Glutamatergic neuron (in vitro differentiated cells): ENCODE measurements around the gene FCAR. TPM values are rescaled to one million over a fixed set of nuclear protein-coding genes. Genes with fewer than 3 reads are reported as not detected.
"Not testable (repeated sequence)": the region's sequence is repeated elsewhere in the genome, so short reads cannot be mapped to it uniquely, and the experiment has no call there.

Source experiments
- DNase-seq: peaks from one replicate; pipeline ENCODE4 v3.0.0; 2022
- H3K27ac Mint-ChIP-seq: one replicate; pipeline ENCODE4 v1.8.0; 2020; ENCODE audit warnings: mild to moderate bottlenecking, mixed read lengths, inconsistent platforms; ENCODE audit not compliant: unreplicated experiment
- H3K27me3 Mint-ChIP-seq: one replicate; pipeline ENCODE4 v1.8.0; 2020; ENCODE audit warnings: mild to moderate bottlenecking, moderate library complexity, mixed read lengths, inconsistent platforms; ENCODE audit not compliant: unreplicated experiment
- H3K36me3 Mint-ChIP-seq: one replicate; pipeline ENCODE4 v1.8.0; 2020; ENCODE audit warnings: mild to moderate bottlenecking, mixed read lengths, inconsistent platforms; ENCODE audit not compliant: unreplicated experiment
- H3K4me1 Mint-ChIP-seq: one replicate; pipeline ENCODE4 v1.8.0; 2020; ENCODE audit warnings: mild to moderate bottlenecking, low read depth, mixed read lengths, inconsistent platforms; ENCODE audit not compliant: unreplicated experiment
- H3K4me3 Mint-ChIP-seq: one replicate; pipeline ENCODE4 v1.8.0; 2020; ENCODE audit warnings: mild to moderate bottlenecking, mixed read lengths, inconsistent platforms; ENCODE audit not compliant: unreplicated experiment
- H3K9me3 Mint-ChIP-seq: one replicate; pipeline ENCODE4 v1.8.0; 2020; ENCODE audit warnings: mild to moderate bottlenecking, moderate library complexity, mixed read lengths, inconsistent platforms; ENCODE audit not compliant: unreplicated experiment
- total RNA-seq: library from RNA; stranded (reverse); fragmentation: NEBNext Ultra II Directional; extraction: Animal tissue kit (Norgen Biotek cat#: 25700); gene quantifications from one replicate; pipeline ENCODE4 v1.2.1, GENCODE V29; 2021; ENCODE audit not compliant: unreplicated experiment
- TF ChIP-seq, protein P1 (sequence below): fragments of 200-600 bp; sonication (generic); IDR thresholded peaks from one replicate; pipeline ENCODE4 v1.5.0; 2021; ENCODE audit not compliant: partially characterized antibody, unreplicated experiment

Gene FCAR
- total RNA-seq, 1 donor from 2014 or later: not detected

DNA sequence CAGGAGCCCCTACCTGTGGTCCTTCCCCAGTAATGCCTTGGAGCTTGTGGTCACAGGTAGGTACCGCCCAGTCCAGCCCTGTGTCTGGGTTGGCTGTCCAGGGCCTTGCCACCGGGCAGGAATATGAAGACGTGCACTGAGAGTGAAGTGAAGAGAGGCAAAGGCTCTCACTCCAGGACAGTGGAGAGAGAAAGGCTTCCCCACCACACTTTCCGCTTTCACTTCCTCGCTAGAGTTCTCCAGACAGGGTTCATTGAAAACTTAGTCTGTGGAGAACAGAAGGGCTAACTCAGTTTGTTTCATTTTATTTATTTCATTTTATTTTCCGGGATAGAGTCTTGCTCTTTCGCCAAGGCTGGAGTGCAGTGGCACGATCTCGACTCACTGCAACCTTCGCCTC is 14.2 kb downstream of the FCAR start:
- H3K27ac Mint-ChIP-seq: no peak overlapping the region
- TF ChIP-seq, protein P1, sequence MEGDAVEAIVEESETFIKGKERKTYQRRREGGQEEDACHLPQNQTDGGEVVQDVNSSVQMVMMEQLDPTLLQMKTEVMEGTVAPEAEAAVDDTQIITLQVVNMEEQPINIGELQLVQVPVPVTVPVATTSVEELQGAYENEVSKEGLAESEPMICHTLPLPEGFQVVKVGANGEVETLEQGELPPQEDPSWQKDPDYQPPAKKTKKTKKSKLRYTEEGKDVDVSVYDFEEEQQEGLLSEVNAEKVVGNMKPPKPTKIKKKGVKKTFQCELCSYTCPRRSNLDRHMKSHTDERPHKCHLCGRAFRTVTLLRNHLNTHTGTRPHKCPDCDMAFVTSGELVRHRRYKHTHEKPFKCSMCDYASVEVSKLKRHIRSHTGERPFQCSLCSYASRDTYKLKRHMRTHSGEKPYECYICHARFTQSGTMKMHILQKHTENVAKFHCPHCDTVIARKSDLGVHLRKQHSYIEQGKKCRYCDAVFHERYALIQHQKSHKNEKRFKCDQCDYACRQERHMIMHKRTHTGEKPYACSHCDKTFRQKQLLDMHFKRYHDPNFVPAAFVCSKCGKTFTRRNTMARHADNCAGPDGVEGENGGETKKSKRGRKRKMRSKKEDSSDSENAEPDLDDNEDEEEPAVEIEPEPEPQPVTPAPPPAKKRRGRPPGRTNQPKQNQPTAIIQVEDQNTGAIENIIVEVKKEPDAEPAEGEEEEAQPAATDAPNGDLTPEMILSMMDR: no peak
- H3K27me3 Mint-ChIP-seq: no peaks in the 10 kb centered on the region
- DNase-seq: no peak
- H3K9me3 Mint-ChIP-seq: no peaks in the 10 kb centered on the region
- H3K4me3 Mint-ChIP-seq: no peak overlapping the region
- H3K36me3 Mint-ChIP-seq: no peaks in the 10 kb centered on the region
- no peaks in the 10 kb centered on the region for H3K4me1 Mint-ChIP-seq

GRCh38 chr19:54889566-54889965 is 15.5 kb downstream of the FCAR start:
- no peak for DNase-seq
- Mint-ChIP-seq H3K27ac (no peak overlapping the region), H3K27me3 (no peaks in the 10 kb centered on the region), H3K36me3 (no peaks in the 10 kb centered on the region), H3K4me1 (no peaks in the 10 kb centered on the region), H3K9me3 (no peaks in the 10 kb centered on the region), H3K4me3 (no peak overlapping the region)
- TF ChIP-seq, protein P1: no peak

GRCh38 chr19:54893406-54893805 is 19.4 kb downstream of the FCAR start:
- Mint-ChIP-seq H3K27me3 (no peaks in the 10 kb centered on the region), H3K36me3 (no peaks in the 10 kb centered on the region), H3K27ac (no peak overlapping the region), H3K9me3 (no peaks in the 10 kb centered on the region), H3K4me1 (no peaks in the 10 kb centered on the region), H3K4me3 (no peak overlapping the region)
- TF ChIP-seq, protein P1: no peak
- DNase-seq: no peak

- not testable (repeated sequence) for H3K4me1 Mint-ChIP-seq, H3K36me3 Mint-ChIP-seq, H3K27ac Mint-ChIP-seq, H3K27me3 Mint-ChIP-seq, H3K4me3 Mint-ChIP-seq, H3K9me3 Mint-ChIP-seq, DNase-seq
These were observed 20.1 kb downstream of the FCAR start for GRCh38 chr19:54894106-54894505.

- Mint-ChIP-seq H3K36me3 (no peaks in the 10 kb centered on the region), H3K4me3 (no peak overlapping the region), H3K27me3 (no peaks in the 10 kb centered on the region), H3K4me1 (no peaks in the 10 kb centered on the region), H3K9me3 (no peaks in the 10 kb centered on the region), H3K27ac (no peak overlapping the region)
- TF ChIP-seq, protein P1: no peak
- no peak for DNase-seq
These were observed 22.0 kb downstream of the FCAR start for GRCh38 chr19:54896036-54896435.

DNA sequence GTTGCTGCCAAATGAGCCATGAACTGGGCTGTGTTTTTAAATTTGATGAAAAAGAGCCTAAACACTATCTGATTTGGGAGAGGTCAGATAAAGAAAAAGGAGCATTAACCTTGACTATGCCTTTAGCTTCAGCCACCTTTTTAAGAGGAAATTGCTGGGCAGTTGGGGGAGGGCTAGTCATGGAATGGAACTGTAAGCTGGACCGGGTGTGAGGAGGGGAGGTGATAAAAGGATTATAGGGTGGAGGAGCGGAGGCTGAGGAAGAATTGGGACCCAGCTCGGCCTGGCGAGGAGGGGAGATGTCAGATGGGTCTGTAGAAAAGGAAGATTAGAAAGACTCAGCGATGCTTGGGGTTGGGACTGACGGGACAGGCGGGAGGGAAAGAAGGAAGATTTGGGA is 24.6 kb downstream of the FCAR start:
- not testable (repeated sequence) for H3K4me1 Mint-ChIP-seq

DNA sequence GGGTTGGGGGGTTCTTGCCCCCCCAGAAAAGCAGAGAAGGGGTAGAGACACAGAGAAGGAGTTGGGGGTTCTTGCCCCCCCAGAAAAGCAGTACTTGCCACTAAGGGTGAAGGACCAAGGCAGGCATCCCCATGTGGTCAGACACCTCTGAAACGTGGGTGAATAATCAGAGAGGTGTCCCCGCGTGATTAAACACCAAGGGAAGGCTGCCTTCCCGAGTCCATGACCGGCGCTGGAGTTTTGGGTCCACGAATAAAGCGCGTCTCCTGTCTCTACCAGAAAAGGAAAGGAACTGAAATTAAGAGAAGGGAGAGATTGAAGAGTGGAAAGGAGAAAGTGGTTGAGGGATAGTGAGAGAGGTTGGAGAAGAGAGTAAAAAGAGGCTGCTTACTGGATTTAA is 25.6 kb downstream of the FCAR start:
- H3K27me3 Mint-ChIP-seq, H3K9me3 Mint-ChIP-seq, DNase-seq, H3K27ac Mint-ChIP-seq, H3K4me1 Mint-ChIP-seq, H3K4me3 Mint-ChIP-seq, H3K36me3 Mint-ChIP-seq: not testable (repeated sequence)

More for the DNA sequence above, 24.6 kb downstream of the FCAR start:
- H3K4me3 Mint-ChIP-seq, H3K27ac Mint-ChIP-seq, H3K9me3 Mint-ChIP-seq, H3K27me3 Mint-ChIP-seq, DNase-seq, H3K36me3 Mint-ChIP-seq: not testable (repeated sequence)

- H3K36me3 Mint-ChIP-seq, H3K27ac Mint-ChIP-seq, H3K4me3 Mint-ChIP-seq, H3K9me3 Mint-ChIP-seq, DNase-seq, H3K27me3 Mint-ChIP-seq, H3K4me1 Mint-ChIP-seq: not testable (repeated sequence)
These were observed 27.1 kb downstream of the FCAR start for GRCh38 chr19:54901153-54901552.
